Stimulated activated CD8-positive, alpha-beta memory T cell treated with anti-CD3 and anti-CD28 coated beads, Interleukin-2, amount 100 ng/mL, for 1 hour (primary cell): ENCODE results near the gene FOXN3.
"Not testable (repeated sequence)": the region's sequence is repeated elsewhere in the genome, so short reads cannot be mapped to it uniquely, and the experiment has no call there.

Experiments
- DNase-seq, 2 donors: peaks; one replicate each; pipeline ENCODE4 v3.0.0-alpha.2; 2020; ENCODE audit warnings: low read depth in 2 of 2

FOXN3 gene

GRCh38 chr14:89131004-89131750 is 285.9 kb downstream of the FOXN3 start:
- DNase-seq, result no peak

DNA sequence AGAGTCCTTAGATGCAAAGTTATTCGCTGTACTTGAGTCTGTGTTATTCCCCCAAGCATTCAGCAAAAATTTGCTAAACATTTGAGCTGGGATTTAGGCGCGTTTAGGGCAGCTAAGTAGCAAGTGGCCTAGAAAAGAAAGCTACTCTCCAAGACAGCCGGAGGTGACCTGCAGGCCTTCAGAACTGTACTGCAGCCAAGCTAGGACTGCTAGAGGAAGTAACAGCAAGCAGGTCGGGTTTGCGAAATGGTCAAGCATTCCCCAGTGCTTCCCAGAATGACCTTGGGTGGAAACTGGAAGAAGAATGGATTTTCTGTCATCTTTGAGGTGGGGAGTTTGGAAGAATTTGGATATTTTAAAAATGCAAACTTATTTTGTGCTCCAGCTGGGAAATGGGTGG is 287.5 kb downstream of the FOXN3 start:
- DNase-seq, result no peak

GRCh38 chr14:89128311-89129026 is 288.6 kb downstream of the FOXN3 start:
- no peak for DNase-seq

DNA sequence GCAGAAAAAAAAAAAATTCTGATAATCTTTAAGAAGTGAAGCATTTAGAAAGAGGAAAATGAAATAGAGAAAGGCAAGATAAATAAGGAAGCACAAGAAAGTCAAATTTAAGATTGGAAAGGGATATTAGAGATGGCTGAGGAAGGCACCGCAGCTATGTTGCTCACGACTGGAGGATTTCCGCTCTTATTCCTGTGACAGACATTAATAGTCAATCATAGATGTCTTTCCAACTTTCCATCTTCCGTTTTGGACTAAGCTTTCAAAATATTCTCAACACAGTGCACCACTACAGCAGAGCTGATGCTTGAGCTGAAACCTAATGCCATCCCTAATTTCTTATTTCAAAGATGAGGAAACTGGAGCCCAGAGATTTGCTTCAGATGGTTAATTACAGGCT is 290.6 kb downstream of the FOXN3 start:
- no peak for DNase-seq

DNA sequence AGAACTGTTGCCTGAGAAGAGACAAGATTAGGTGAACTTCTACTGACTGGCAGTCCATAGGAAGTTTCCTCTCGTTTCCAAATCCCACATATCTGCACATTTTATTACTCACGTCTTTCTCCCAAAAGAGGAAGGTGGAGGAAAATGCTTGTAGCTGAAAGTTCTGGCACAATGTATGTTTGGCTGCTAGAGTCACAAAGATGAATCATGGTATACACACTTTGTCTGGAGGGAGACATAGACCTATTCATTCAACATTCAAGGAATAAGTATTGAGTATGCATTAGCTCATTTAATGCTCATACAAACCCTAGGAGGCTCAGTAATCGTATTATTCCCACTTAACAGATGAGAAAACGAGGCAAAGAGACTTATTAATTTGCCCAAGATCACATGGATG is 291.8 kb downstream of the FOXN3 start:
- DNase-seq, result no peak

GRCh38 chr14:89123851-89124250 is 293.2 kb downstream of the FOXN3 start:
- DNase-seq, result no peak

DNA sequence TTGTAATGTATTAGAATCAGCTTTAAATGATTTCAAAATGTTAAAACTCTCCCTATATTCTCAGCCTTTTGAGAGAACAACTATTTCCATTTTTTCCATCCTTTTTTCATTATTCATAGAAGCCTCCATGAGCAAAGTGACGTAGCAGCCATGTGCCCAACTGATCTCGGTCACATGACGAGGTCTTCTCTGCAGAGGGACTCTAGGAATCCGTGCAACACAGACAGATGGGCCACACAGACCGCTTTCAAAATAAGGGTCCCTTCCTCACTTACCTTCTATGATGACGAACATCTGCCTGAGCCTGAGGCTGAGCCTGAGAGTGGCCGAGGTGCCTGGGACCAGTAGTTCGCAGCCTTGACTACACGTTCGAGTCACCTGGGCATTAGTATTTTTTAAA is 293.8 kb downstream of the FOXN3 start:
- no peak for DNase-seq

GRCh38 chr14:89121968-89122620 is 294.9 kb downstream of the FOXN3 start:
- DNase-seq, result no peak

GRCh38 chr14:89117012-89117411 is 300.0 kb downstream of the FOXN3 start:
- no peak for DNase-seq

DNA sequence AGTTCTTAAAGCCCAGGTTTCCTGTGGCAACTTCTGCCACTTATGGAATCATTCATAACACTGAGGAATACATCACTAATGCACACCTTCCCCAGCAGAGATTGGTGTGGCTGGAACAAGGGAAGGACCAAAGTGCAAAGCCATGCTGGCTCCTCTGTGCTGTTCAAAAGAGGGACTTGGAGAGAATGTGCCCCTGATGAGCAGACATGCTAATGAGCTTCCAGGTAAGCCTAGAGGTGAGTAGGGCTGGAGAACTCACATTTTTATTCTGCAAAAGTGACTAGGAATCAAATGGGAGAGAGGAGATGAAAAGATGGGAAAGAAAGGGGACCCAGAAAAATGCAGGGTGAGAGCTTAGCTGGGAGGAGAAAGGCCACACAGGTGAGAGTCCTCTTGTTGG is 302.9 kb downstream of the FOXN3 start:
- DNase-seq, result no peak

- DNase-seq, result no peak
Measured at GRCh38 chr14:89112720-89113119, 304.3 kb downstream of the FOXN3 start.

- DNase-seq, result not testable (repeated sequence)
Measured at GRCh38 chr14:89111766-89112543, 305.1 kb downstream of the FOXN3 start.

- DNase-seq, result not testable (repeated sequence)
Measured at GRCh38 chr14:89111232-89111631, 305.8 kb downstream of the FOXN3 start.

- no peak for DNase-seq
Measured at GRCh38 chr14:89110110-89110509, 306.9 kb downstream of the FOXN3 start.

DNA sequence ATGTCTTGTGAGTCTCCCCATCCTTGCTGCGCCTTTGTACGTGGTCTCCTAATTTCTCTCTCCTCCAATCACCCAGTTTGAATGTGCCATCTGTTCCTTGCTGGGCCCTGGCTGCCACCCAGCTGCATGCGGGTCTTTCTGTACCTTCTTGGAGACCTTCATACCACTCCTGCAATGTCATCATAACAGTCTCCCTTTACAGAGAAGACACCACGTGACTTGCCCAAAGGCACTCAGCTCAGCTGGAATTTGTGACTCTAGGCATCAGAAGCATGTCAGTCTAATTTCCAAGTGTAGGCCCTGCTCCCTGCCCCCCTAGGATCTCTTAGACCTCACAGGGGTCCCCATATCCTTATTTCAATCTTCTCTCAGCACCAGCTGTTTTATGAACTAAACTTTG is 308.4 kb downstream of the FOXN3 start:
- no peak for DNase-seq

- no peak for DNase-seq
Measured at GRCh38 chr14:89107626-89108025, 309.4 kb downstream of the FOXN3 start.
